Cerebellar nuclear complex (tissue), 1 donor: ENCODE results near the gene RTN4RL1.
A peak's percentile ranks its signal among the peaks of the same experiment; 100 is the strongest.

ENCODE experiments used
- DNase-seq, 2 experiments: peaks; one replicate each; lab custom pipeline; 2025; lab: John Stamatoyannopoulos, UW

RTN4RL1 gene

GRCh38 chr17:1948517-1948825 lies 76.7 kb downstream of the RTN4RL1 start:
- no peak for DNase-seq

GRCh38 chr17:1947743-1948516 lies 77.2 kb downstream of the RTN4RL1 start:
- DNase-seq = no peak

GRCh38 chr17:1947229-1947742 lies 77.8 kb downstream of the RTN4RL1 start:
- no peak for DNase-seq

- no peak for DNase-seq
These were observed 78.9 kb downstream of the RTN4RL1 start for GRCh38 chr17:1946021-1946932.

GRCh38 chr17:1945621-1946020 lies 79.5 kb downstream of the RTN4RL1 start:
- no peak for DNase-seq

GRCh38 chr17:1943436-1943831 lies 81.7 kb downstream of the RTN4RL1 start:
- DNase-seq = no peak

GRCh38 chr17:1942666-1943435 lies 82.3 kb downstream of the RTN4RL1 start:
- DNase-seq = no peak

- no peak for DNase-seq
These were observed 83.1 kb downstream of the RTN4RL1 start for GRCh38 chr17:1942066-1942365.

- no peak for DNase-seq
These were observed 83.7 kb downstream of the RTN4RL1 start for GRCh38 chr17:1941272-1942065.

- DNase-seq = no peak
These were observed 84.3 kb downstream of the RTN4RL1 start for GRCh38 chr17:1940810-1941185.

GRCh38 chr17:1939981-1940809 lies 84.9 kb downstream of the RTN4RL1 start:
- no peak for DNase-seq

GRCh38 chr17:1937461-1937860 lies 87.7 kb downstream of the RTN4RL1 start:
- DNase-seq = no peak

- DNase-seq = no peak
These were observed 88.4 kb downstream of the RTN4RL1 start for GRCh38 chr17:1936766-1937165.

GRCh38 chr17:1934901-1935300 lies 90.2 kb downstream of the RTN4RL1 start:
- DNase-seq = no peak

GRCh38 chr17:1933875-1934715 lies 91.0 kb downstream of the RTN4RL1 start:
- no peak for DNase-seq

- DNase-seq = peak; percentile 29 to 54
These were observed 93.1 kb downstream of the RTN4RL1 start for GRCh38 chr17:1931844-1932579.

GRCh38 chr17:1930337-1930645 lies 94.8 kb downstream of the RTN4RL1 start:
- no peak for DNase-seq

- DNase-seq = peak in 1 of 2 experiments; percentile 24
These were observed 96.2 kb downstream of the RTN4RL1 start for GRCh38 chr17:1928976-1929375.

GRCh38 chr17:1920948-1921351 lies 104.2 kb downstream of the RTN4RL1 start:
- peak; percentile 92 to 94 for DNase-seq
